HG02623 (cell line): ENCODE measurements around the gene TSPOAP1.
A peak's percentile ranks its signal among the peaks of the same experiment; 100 is the strongest.
"Not testable (repeated sequence)": the region's sequence is repeated elsewhere in the genome, so short reads cannot be mapped to it uniquely, and the experiment has no call there.

Source experiments
- ATAC-seq: cut with Tn5 transposase; IDR thresholded peaks from one replicate; pipeline ENCODE4 v1.9.1; 2021; ENCODE audit warnings: moderate library complexity; ENCODE audit not compliant: unreplicated experiment

The TSPOAP1 gene

DNA sequence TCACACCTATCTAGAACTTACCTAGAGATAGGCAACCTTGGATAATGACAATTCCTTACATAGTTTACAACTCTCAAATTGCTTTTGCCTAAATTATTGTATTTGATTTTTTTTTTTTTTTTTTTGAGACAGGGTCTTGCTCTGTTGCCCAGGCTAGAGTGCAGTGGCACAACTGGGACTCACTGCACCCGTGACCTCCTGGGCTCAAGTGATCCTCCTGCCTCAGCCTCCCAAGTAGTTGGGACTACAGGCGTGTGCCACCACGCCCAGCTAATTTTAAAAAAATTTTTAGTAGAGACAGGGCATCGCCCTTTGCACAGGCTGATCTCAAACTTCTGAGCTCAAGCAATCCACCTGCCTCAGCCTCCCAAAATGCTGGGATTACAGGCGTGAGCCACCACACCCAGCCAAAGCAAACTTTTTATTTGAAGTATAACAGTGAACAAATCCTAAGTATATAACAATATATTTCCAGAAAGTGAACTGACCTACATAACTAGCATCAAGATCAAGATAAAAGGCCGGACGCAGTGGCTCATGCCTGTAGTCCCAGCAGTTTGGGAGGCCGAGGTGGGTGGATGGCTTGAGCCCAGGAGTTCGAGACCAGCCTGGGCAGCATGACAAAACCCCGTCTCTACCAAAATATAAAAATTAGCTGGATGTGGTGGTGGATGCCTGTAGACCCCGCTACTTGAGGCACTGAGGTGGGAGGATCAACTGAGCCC lies 12.7 kb upstream of the TSPOAP1 start:
- not testable (repeated sequence) for ATAC-seq

DNA sequence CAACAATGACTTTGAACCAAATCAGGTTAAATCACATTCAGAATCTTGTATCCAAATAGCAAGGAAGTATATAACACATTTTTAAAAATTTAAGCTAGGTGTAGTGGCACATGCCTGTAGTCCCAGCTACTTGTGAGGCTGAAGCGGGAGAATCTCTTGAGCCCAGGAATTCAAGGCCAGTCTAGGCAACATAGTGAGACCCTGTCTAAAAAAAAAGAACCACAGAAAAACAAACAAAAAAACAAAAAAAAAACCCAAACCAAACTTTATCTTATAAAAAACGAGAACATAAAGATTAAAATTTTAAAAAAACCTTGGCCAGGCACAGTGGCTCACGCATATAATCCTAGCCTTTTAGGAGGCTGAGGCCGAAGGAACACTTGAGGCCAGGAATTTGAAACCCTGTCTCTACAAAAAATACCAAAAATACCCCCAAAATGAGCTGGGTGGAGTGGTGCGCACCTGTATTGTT lies 11.8 kb upstream of the TSPOAP1 start:
- no peak for ATAC-seq

DNA sequence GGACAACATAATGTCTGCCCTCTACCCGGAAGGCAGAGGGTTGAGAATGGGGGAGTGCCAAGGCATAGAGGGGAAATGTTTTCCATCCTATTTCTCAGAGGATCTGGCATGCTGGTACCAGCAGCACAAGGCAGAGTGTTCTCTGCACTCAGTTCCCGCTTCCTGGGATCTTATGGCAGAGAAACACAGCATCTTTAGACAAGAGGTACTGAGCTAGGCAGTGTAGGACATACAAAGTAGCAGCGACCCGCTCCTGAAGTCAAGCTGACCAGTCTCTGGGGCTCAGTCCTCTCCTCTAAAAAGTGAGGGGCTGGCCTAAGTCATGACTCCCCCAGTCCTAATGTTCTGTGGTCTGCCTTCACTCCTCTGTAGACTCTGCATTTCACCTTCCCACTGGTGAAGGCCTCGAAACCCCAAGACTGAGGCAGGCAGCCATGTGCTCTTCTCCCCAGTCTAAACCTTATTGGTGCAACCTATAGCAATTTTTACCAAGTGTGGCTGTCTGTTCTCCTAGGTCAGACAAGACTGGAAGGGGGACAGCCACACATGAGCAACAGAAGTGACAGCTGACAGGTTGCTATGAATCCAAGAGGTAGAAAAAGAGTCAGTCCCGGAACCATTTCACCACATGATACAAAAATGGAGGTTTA lies 11.3 kb upstream of the TSPOAP1 start:
- ATAC-seq, result no peak

DNA sequence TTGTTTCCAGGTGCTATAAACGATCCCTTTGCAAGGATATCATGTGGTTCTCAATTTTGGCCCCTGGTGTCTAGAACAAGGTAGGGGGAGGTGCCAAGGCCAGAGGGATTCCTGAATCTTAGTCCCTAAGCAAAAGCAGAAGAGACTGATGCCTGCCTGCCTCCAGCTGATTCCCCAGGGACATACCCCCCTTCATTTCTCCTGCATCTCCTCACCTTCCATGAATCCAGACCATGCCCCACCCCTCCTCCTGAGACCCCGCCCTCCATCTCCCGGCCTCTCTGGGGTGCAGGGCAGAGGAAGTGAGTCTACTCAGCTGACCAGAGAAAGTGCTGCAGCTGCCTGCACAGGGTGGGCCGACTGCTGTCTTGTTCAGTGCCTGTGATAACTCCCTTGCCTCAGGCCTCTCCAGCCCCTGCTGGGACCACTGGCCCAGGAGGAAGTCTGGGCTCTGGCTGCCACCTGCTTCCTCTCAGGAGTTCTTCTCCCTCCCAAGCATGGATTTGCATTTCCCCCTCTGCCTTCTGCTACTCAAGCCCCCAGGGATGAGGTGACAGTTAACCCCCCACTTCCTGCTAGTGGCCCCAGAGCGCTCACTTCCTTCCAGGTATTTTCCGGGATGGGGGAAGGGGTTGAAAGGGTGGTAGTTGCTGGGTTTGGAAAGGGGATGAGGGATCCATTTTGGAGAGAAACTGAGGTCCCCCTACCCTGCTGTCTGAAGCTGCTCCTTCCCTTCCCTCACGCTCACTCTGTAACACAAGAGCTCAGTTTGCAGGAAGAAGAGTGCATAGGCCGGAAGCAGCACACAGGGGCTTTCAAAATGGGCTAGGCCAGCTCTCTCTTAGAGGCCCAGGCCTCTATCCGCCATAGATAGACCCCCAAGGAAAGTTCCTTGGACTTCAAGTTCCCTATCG lies 10.5 kb upstream of the TSPOAP1 start:
- ATAC-seq, result peak; percentile 29

DNA sequence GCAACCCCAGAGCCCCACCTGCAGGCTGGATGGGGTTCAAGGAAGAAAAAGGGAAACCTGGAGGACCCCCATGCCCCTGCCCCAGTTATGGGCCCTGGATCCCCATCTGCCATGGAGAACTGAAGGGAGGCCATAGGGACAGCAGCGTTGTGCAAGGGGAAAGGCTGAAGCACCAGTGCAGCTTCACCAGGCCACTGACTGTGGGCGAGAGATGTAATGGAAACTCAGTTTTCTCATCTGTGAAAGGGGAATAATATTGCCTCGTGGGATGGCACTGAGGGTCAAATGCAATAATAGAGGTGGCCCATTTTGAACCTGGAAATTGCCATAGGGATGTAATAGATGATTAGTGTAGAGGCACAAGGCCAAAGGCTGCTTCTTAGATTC lies 9.9 kb upstream of the TSPOAP1 start:
- peak; percentile 1 for ATAC-seq

DNA sequence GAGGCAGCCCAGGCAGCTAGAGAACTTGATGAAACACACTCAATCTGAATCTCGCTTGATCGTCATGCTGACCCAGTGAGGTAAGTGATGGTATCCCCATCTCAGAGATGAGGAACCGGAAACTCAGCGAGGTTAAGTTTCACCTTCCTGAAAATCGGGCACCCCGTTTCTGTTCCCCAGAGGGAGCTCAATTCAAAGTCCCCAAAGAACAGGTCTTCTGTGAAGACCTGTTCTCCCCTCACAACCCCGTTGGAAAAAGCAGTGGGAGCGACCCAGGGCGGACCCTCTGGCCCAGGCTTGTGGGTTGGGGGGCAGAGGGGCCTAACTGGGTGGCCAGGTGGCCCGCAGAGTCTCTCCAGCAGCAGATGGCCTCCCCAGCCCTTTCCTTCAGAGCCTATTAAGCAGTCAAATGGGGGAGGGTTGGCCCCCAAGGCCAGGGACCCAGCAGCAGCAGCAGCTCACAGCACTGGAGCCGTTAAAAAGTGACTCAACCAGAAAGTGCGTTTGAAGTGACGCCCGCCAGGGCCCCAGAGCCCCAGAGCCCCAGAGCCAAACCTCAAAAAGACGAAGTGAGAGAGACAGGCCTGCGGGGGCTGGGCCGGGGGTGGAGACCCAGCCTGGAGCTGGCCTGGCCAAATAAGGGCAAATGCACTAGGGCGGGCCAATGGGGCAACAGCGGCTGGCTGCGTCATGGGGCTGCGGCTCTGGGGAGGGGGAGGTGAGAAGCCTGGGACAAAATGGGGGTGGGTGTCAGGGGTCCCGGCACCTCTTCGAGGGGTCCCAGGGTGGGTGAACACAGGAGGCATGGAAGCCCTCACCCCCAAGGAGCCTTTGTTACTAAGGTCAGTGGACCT lies 9.2 kb upstream of the TSPOAP1 start:
- ATAC-seq, result peak; percentile 59

DNA sequence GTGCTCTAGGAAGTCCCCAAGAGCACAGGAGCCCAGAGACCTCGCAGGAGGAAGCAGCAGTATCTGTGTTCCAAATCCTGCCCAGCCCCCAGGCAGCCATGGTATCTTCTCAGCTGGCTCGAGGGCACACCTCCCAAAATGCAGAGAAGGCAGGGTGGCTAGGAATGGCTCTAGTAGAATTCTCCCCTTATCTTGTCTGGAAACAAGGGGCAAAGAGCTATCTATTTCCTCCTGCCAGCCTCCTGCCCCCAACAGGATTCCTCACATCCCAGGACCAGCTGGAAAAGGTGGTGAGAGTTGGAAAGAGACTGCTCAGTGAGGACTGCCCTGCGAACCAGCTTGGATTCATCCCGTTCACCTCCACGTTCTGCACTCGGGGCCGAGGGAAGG lies 8.6 kb upstream of the TSPOAP1 start:
- no peak for ATAC-seq

DNA sequence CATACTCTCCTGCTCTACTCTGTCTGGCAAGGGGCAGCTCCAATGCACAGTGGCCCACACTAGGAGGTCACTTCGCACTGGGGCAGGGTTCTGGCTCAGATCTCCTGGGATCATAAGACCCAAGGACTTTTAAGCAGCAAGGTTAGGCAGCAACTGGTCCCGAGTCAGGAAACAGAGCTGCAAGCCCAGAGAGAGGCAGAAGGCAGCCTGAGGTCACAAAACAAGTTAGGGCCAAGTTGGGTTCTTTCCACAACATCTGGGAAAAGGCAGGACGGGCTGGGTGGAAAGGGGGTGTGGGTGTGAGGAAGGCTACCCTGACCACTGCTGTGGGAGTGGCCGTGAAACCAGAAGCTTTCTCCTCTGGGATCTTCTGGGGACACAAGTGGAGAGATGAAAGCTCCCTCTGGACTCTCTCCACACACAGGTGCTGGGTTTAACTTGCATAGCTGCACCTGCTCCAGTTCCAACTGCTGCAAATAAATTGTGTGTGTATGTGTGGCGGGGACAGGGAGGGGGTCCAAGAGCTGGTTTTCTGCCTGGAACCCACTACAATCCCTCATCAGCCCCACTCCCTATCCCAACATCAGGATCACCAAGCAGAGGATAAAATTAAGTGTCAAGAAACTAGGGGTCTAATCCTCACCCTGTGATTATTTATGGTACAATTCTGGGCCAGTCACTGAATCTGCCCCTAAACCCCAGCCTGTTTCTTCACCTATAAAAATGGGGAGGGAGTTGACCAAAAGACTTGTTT lies 8.0 kb upstream of the TSPOAP1 start:
- ATAC-seq, result no peak

DNA sequence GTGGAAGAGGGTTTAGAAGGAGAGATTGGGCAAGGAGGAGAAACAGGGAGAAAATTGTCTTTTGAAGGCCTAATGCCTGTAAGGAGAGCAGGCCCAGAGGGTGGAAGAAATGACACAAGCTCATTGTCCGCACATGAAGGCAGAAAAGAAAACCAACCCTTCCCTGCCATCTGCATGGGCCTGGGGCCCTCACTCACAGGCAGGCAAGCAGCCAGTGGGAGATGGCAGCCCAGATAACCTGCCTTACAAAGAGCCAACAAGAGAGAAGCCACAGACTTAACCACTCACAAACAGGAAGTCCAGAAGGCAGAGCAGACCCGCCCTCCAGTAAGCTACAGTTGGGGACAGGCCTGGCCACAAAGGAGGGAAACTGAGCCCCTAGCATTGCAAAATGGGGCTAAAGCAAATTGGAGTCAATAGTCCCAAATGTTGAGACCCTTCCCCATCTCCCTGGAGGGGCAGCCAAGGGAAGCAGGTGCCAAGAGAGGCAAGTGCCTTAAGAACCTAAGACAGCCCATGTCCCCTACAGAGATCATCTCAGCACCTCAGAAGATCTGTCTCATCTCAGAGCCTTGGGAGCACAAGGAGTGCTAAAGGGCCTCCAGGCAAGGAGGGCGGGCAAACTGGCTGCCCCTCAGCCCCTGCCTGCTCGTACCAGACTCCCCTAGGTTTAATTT lies 7.3 kb upstream of the TSPOAP1 start:
- no peak for ATAC-seq

DNA sequence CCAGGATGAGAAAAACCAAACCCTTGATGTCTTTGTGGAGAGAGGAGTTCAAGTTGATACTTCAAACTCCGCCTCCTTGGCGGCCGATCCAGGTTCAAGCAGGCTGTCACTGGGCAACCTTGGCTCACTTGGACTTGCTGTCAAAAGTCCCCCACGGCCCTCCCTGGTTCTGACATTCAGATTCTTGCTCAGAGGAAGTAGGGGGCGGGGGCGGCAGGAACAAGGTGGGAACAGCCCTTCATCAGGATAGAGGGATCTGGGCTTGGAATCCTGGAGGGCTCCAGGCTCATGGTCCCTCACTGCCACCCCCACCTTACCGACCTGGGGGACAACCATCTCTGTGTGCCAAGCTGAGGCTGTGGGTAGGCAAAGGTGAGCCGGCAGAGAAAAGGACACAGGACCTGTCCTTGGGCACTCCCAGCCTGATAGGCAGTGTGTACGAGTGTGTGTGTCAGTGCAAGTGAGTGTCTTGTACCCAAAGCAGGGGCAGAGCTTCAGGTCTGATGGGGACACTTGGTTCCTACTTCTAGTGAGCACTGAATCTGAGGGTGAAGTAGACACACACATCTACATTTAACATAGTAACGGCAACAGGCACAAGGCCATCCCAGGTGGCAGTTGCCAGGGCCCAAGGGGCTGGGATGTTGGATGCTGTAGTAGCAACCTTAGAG lies 6.6 kb upstream of the TSPOAP1 start:
- no peak for ATAC-seq

DNA sequence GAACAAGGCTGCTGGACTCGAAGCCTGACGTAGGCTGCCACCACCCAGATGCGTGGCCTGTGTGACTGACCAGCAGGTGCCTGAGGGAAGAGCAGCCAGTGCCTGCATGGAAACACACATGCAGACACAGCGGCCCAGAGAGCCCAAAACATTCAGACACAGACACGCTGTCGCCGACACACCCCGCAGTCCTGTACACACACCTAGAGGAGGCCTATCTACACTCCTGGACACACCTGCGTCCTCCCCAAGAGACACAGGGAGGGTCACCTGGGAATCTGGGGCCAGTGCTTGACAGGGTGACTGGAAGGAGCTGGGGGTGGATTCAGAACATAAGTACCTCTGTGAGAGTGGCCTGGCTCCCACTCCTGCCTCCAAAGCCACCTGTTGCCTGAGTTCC lies 6.1 kb upstream of the TSPOAP1 start:
- ATAC-seq, result no peak

DNA sequence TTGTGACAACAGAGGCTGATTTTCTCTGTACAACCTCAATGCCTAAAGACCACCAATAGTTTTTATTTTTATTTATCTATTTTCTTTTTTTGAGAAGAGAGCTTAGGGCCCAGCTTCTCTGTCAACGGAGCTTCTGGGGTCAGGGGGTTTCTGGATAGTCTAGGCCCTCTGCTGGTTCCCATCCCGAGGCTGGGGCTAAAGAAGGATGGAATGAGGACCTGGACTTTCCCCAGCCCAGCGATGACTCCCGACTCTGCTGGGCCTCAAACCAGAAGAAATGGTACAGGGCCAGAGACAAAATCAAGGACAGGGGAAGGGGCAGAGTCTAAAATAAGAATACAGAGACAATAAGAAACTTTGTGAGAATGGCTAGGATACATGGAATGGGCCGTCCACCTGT lies 5.7 kb upstream of the TSPOAP1 start:
- no peak for ATAC-seq

DNA sequence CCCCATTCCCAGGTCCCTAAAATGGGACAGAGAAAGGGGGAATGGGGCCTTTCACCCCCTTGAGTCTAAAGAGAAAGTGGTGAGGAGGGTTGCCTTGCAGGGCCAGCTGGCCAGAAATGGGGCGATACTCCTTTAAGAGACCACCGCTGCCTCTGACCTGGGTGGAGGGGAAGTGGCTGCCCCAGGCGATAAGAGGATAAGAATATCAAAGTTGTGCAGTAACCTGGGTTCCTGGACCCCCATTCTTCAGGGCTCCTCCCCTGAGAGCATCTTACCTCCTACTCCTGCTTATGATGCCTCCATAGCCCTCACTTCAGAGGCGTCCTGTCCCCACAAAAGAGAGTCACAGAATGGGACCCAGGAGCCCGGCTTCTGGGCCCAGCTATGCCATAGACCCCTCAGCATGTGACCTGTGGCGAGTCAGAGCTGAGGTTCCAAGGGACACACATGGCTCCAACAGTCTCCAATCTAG lies 5.2 kb upstream of the TSPOAP1 start:
- no peak for ATAC-seq

DNA sequence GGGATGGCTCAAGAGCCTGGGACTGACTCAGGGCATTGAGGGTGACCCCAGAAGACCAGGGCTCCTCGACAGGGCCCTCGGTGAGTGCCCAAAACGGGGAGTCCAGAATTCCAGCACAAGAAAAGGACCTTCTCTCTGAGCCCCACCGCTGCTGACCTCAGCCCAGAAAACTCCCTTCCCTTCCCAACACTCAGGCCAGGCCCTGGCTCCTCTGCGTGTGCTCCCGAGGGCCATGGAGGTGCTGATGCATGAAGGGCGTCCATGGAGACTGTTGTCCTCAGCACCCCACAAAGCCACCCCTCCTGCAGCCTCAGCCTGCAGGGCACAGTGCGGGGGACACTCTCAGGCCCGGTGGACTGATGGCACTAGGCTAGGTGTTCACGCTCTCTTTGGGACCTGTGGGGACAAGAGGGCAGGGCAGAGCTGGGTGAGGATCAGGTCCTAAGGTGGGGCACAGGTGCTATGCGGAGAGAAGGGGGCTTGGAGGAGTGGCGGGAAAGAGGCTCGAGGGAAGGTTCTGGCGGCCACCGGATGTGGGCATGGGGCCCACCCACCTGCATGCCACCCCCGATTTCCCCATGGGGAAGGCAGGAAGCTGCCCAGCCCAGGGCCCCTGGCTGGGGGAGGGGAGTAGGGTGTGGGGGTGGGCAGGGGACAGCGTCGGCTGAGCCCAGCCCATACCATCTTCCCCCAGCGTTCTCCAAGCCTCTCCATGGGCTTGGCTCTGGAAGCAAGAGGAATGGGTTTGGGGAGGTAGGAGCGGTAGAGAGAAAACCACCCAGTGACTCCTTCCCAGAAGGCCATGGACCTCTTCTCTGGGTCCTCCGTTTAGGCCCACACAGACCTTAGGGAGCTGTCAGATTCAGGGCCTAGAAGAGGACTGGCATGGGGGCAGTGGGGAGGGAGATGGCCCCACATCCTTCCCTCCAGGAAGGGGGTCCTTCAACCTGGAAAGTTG lies 4.5 kb upstream of the TSPOAP1 start:
- ATAC-seq, result no peak

DNA sequence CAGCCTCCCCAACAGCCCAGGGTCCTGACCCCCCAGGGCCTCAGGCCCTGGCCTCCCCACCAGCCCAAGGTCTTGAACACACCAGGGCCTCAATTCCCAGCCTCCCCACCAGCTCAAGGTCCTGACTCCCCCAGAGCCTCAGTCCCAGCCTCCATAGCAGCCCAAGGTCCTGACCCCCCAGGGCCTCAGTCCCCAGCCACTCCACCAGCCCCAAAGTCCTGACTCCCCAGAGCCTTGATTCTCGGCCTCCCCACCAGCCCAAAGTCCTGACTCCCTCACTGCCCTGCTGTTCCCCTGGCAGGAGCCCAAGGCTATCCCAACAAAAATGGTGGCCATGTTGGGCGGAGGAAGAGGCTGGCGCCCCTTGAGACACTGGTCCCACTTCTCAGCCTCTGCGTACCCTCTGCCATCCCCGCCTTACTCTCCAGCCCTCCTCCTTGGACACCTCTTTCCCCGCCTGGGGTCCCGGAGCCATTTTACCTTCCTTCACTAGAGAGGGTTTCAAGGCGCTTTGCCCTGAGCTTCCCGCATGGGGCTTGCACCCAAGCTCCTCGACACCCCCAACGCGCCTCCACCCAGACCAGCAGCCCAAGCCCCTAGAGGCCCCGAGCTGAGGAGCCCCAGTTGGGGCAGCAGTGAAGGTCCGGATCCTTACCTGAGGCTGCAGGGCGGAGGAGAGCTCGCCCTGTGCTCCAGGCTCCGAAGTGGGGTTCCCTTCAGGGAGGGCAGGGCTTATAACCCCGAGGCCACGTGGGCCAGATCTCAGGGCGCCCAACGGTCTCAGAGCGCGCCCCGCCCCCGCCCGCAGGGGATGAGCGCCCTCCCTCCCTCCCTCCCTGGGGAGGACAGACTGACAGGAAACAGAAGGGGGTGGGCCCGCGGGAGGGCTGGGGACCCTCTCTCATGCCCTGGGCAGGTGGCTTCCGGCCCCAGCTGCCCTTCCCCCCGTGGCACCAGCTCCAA lies 3.5 kb upstream of the TSPOAP1 start:
- peak; percentile 21 for ATAC-seq

DNA sequence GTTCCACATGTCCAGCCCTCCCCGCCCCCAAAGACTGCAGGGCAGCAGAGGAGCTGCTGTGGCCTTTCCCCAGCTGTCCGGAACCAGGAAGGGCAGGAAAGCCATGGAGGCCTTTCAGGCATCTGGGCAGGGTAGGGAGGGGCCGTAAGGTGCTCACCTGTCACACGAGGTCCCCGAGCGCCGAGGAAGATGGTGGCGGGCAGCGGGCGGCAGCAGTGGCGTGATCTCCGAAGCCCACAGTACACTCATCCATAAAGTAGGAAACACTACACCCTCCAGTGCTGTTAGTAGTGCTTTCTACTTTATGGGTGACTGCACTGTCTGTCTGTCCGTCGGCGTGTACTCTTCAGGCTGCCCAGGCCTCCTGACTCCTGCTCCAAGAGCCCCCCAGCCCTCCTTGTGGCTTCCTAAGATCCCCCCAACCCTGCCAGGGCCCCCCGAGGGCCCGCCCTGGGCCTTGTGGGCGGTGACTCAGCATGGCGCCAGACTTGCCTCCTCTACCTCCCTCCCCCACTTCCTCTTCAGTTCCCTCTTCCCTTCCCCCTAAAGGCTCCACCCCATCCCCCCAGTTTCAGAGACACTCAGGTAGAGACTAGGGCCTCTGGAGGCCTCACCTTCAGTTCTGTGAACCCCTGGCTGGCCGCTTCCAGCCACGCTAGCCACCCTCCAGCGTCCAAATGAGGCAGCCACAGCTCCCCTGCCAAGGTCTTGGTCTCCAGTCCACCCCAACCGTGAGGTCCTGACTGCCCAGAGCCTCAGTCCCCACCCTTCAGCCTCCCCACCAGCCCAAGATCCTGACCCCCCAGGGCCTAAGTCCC lies 2.6 kb upstream of the TSPOAP1 start:
- ATAC-seq, result no peak
